Activated CD4-positive, alpha-beta T cell treated with anti-CD3 and anti-CD28 coated beads, Interleukin-2, amount 50 U/mL, for 4 hours (primary cell): Measurements from ENCODE around the gene OLFM1.

Experiments used
- DNase-seq, 2 experiments: peaks; one replicate each; pipeline ENCODE4 v3.0.0-alpha.2; 2020

The OLFM1 gene

DNA sequence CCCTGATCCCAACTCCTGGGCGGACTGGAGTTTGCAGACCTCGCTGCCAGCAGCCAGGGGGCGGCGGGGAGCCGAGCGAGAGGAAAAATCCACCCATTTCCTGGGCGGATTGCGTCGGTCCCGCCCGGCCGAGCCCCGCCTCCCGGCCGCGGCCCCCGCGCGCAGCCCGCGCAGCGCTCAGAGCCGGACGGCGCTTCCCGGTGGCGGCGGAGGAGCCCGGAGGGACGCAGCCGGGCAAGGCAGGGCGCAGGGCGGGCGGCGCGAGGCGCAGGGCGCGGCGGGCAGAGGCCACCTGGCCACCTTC, at the start of gene OLFM1:
OLFM1 (plus strand) TSS at position 180 of the 304 bp plus-strand sequence. CDS start 322 bp downstream, outside the sequence.
- DNase-seq = no peak

DNA sequence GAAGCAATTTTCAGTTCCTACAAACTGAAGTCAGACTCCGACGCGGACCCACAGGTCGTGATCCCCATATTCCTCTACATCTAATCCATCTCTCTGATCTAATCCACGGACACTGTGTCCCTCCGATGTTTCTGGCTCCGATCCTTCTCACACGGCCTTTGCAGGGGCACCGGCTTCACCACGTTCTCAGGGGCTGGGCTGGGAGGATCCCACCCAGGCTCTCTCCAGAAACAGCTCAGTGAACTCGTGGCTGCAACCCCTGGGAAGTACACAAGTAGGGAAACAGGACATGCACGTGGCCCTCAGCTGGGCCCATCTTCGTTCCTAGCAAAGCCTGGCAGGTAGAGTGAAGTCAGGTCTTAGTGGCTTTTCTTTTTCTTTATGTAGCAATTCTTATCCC, 49.1 kb upstream of the OLFM1 start:
- DNase-seq = no peak

DNA sequence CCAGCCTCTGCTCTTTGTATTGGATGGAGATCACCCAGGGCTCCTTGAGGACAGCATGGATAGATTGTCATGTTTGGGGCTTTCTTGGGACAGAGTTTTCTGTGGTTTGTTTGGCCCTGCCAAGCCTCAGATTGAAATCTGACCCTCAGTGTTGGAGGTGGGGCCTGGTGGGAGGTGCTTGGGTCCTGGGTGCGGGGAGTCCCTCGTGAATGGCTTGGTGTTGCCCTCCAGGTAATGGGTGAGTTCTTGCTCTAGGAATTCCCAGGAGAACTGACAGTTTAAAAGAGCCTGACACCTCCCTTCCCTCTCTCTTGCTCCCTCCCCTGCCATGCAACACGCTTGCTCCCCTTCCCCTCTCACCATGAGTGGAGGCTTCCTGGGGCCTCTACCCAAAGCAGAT, 48.6 kb upstream of the OLFM1 start:
- no peak for DNase-seq

DNA sequence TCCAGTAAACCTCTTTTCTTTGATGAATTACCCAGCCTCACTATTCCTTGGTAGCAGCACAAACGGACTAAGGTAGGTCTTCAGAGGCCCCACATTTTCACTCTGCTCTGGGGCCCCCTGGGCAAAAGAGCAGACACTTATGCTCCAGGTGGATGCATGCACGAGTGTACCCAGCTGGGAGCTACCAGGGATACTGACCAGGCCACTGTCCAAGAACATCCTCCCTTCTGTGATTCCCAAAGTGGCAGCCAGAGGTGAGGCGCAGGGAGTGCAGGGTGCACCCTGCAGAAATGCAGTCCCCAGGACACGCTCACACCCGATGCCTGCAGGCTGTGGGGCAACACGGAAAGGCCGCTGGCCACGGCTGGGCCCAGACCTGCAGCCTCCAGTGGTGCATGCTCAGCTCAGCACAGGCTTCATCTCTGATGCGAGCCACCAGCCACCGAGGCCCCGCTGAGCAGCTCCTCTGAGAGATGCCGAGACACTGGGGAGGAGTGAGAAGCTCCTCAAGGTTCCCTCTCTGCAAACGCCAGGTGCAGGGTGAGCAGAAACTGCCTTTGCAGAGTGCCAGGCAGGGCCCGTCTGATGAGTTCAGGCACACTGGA, 48.1 kb upstream of the OLFM1 start:
- no peak for DNase-seq

DNA sequence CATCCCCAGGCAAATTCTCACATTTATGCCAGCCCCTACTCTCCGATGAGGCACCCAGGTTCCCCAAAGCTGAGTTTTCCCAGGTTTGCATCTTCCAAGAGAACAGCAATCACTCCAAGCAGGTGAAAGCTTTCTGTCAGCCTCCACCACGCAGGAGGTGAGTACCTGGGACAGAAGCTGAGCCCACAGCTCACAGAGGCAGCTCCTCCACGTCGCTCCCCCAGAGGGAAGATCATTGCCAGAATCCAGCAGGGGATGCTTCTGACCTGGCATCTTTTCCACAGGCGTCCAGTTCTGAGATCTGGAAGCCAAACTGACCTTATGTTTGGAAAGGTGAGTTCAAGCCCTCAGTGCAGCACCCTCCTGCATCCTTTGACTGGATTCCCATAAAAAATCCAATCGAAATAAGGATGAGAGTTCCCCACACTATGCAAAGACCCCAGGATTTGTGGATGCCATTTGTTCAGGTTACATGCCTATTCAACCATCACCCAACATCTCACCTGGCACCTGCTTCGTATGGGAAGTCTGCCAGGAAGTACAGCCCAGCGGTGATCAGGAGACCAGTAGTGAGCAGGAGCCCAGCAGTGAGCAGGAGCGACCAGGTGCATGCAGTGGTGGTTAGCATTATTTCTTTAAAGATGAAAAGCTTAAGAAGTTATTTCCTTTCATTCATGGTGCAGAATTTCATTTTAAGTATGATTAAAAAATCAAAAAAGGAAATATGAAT, 47.4 kb upstream of the OLFM1 start:
- no peak for DNase-seq

DNA sequence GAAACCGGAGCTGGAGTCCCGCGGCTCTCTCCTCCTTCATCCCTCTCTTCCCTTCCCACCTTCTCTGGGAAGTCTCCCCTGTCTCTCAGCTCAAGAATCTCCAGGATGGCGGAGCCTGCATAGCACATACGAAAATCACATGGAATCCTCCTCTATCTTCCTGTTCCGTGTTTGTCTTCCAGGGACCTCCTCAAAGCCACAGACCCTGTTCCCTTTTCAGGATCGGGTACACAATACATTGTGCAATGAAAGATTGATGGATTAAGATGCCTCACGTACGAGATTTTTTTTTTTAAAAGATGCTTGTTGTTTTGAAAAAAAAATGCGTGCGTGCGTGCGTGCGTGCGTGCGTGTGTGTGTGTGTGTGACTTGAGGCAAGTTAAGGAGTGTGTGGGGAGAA, 46.6 kb upstream of the OLFM1 start:
- no peak for DNase-seq

DNA sequence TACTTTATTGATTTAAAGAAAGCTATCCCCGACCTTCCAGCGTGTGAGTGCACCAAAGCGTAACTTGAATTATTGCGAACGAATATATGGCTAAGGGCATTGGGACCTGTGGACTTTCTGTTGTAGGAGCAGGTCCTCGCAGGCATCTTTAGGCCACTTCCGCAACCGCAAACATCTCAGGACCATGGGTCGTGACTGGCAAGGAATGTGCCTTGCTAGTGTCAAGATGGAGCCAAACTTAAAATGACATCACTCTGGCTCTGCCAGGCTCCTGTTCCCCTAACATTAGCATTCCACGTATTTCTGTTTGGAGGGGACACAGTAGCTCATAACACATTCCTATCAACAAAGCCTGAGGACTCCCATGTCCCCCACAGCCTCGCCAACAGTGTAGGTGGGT, 44.1 kb upstream of the OLFM1 start:
- no peak for DNase-seq

DNA sequence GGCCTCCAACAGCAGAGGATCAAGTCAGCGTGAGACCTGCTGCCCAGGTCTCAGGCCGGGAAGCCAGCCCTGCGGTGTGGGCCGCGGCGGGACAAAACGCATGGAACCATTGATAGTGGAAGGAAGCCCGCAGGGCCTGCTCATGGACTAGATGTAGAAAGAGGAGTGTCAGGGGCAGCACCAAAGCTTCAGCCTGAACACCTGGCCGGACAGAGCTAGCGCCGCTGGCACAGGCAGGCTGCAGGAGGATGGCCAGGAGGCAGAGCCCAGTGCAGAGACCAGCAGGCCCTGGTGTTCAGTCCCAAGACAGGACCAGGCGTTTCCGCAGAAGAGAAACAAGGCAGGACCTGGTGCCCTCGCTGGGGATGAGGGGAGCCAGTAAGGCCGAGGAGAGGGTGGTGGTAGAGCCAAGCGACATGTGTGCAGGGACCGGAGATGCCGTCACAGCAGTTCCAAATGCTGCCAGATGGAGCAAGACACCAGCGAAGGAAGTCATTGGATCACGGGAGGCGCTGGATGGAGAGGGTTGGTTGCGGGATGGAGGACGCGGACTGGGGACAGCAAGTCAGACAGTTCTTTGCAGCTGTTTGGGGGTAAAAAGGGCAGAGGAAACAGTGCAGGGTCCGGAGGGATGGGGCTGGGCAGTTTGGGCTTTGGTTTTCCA, 42.1 kb upstream of the OLFM1 start:
- no peak for DNase-seq

DNA sequence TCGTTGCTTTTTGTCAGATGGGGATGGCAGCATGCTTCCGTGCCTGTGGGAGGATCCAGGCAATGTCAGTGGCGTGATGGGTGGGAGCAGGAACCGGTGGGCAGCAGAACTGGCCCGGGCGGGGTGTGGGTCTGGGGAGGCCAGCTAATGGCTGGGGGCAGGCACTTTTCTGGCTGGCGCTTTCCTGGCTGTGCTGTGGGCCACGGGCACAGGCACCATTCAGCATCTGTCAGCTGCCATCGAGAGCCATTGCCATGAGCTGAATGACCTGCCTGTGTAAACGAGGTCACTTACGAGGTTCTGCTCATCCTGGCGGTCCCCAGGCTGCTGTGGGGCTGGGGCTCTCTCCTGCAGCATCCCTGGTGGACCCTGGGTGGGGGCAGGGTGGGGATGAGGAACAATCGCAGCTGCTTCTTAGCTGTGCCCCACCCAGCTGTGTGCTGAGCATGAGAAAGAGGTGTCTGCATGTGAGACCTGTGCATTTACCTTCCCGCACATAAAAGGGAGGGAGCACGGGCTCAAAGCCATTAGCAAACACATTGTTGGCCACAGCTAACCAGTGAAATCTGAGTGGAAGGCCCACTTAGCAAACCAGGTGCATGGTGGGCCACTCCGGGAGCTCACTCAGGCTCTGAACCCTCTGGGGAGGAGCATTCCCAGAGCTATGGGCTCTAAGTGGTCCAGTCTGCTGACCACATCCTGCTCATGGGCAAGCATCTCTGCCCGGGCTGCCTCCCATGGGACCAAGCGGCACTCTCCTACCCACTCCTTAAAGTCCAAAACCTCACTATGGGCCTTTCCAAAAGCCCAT, 41.3 kb upstream of the OLFM1 start:
- no peak for DNase-seq

DNA sequence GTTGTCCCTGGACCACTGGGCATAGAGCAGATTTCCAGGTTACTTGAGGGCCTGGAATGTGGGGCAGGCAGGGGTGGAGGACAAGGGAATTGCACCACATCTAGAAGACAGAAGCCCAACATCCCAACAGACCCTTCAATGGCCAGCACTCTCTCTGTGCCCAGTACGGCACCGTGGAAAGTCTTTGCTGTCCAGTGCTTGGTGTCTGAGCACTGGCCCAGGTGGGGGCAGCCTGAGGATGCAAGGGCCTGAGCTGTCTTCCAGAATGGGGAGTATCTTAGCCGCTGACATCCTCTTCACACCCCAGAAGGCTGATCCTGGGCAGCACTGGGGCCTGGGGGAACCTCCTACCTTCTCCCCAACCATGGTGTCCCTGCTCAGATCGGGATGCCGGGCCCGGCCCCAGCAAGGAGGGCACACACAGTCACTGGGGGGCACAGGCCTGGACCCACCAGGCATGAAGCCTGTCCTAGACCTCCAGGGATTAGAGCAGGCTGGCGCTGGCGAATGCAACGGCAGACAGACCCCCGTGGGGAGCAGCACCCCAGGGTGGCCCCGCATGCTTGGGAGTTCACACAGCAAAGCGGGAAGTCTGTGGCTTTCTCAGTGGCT, 40.6 kb upstream of the OLFM1 start:
- DNase-seq = no peak

DNA sequence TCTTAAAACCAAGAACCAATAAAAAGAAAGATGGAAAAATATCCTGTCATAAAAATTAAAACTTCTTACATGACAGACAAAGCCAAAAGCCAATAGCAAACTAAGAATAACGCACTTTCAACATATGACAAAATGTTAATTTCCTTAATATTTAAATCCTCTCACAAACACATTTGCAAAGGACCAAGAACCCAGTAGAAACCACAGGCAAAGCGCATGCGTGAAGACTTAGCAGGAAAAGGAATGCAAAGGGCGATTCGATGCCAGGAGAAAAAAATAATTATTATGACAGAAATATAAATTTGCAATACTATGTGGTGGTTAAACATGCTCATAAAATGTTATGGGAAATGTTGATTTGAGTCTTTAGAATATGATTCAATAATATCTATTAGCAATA, 39.9 kb upstream of the OLFM1 start:
- no peak for DNase-seq

DNA sequence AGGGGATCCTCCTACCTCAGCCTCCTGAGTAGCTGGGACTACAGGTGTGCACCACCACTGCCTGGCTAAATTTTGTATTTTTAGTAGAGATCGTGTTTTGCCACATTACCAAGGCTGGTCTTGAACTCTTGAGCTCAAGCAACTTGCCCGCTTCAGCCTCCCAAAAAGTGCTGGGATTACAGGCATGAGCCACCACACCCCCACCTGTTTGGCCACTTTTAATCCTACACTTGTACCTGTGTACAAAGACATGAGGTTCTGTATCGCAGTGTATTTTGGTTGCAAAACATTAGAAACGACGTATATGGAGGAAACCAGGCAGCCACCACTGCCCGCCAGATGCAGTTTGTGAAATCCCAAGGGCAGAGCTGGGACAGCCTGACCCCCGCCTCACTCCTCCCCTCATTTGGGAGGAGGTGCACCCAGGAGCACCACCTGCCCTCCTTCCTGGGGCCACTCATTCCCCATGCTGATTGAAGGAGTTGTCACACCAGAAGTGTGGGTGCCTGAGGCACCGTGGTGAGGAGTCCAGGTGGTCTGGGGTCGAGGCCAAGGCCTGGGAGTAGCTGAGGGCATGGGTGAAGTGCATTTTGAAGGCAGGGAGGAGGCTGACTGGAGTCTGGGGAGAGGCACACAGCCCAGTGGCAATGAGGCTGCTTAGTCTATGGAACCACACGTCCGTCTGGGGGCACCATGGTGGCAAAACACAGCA, 39.3 kb upstream of the OLFM1 start:
- no peak for DNase-seq

DNA sequence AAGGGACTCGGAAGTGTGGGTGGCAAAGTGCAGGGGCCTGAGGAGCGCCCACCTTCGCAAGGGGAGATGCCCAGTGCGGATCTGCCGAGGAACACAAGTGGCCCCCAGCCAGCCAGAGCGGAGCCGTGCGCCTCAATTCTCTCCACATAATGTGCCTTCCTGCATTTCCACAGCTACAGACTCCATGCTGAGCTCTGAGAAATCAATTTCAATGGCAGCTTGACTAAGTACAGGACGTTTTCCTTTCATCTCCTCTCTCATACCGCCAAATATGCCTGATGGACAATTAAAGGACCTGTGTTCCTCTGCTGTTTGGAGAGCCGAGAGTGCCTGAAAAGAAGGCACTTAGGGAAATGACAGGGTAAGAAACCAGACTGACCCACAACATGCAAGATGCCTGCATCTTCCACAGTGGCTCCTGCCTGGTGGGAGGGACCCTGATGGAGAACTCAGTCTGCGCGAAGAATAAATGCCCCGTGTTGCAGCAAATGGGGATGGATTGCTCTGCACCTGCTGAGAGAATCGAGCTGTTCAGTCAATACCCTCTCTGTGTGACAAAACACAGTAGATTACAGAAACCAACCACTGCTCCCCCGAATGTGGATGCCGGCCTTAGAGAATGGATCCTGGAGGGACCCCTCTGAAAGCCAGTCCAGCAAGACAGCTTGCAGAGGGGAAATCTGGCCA, 38.6 kb upstream of the OLFM1 start:
- no peak for DNase-seq

DNA sequence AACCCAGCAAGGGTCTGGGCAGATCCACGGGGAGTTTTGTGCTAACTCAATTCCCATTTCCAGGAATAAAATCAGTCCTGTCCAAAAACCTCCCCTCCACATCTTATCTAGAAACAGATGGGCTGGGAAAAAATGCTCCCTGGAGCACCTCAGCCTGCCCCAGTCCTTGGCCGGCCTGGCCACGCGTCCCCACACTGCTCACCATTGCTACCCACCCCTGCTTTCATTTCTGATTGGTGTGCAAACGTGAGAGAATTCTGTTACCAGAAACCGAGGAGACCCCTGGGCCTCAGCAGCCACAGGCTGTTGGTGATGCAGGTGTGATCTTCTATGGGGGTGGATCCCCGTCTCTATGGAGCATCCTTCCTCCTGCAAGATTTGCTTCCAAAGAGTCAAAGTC, 38.0 kb upstream of the OLFM1 start:
- DNase-seq = no peak

DNA sequence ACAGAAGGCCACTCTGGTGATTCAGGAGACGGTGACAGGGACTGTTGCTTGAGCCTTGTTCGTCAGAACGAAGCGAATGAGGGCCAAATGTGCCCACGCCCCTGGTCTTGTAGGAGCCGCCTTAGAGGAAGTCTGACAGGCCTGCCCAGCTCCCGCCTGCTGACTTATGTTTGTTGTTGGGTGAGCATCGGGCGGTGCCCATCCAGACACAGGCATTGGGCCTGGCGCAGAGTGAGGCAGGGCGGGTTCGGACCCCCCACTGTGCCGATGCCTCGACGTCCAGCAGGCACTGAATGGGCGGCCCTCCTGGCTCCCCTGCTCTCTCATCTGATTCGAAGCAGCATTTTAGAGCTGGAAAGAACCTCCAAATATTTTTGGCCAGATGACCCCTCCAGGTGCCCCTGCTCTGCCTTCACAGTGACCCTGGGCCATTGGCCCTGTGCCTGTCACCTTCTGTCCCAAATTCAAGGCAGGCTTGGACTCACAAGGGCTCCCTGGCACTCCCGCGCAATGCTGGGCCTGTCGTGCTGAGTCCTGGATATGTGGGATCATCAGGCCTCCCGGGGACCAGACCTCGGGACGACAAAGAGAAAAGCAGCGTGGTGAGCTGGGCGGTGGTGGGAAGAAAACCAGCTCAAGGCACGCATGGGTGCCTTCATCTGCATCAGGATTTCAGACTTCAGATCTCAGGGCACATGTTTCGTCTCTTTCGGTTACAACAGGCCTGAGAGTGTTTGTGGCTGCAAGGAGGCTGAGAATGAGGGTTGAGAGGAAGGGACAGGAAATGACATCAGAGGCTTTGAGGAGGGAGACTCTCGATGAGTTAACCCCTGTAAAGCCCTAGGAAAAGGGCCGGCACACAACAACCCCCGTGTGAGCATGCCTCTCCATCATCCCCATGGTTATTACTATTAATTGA, 37.1 kb upstream of the OLFM1 start:
- DNase-seq = no peak

DNA sequence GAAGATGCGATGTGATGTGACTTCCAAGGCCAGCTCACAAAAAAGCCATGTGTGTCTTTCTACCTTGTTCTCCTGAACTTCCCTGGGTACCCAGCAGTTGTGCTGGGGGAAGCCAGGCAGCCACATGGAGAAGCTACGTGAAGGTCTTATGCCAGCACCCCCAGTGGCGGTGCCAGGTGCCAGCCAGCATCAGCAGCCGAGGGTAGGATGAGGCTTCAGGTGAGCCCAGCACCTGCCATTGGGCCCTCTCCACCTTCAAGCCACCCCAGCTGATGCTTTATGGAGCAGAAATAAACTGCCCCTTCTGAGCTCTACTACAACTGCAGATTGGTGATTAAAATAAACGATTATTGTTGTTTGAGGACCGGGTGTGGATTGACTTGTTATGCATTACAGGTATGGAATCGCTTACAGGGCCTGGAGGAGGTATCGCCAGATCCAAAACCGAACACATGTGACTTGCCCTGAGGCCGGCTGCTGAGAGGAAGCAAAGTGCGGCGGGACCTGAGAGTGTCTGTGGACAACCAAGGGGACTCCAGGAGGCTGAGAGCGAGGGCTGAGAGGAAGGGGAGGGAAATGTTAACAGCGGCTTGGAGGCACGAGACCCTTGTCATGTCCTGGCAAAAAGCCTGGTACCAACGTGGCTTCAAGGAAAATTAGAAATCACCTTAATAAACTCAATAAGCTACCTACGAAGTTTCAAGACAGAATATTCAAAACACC, 36.0 kb upstream of the OLFM1 start:
- no peak for DNase-seq

DNA sequence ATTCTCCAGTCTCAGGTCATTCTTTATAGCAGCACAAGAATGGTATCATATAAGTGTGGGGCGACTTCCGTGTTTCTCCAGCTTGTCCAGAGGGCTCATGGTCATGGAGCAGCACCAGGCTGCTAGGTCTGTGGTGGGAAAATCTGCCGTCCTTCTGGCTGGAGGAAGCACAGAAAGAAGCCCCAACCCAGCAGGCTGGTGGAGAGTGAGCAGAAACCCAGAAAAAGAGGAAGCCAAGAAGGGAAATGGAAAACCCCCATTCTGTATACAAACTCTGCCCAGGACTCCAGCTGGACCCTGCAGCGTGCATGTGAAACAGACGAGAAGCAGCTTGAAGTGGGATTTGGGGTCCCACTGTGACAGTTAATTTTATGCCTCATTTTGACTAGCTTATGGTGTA, 34.3 kb upstream of the OLFM1 start:
- DNase-seq = no peak

DNA sequence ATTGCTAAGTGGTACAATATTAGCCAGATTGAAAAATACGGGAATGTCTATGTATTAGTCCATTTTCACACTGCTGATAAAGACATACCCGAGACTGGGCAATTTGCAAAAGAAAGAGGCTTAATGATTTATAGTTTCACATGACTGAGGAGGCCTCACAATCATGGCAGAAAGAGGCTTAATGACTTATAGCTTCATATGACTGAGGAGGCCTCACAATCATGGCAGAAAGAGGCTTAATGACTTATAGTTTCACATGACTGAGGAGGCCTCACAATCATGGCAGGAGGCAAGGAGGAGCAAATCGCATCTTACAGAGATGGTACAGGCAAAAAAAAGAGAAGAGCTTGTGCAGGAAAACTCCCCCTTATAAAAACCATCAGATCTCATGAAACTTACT, 32.3 kb upstream of the OLFM1 start:
- no peak for DNase-seq

DNA sequence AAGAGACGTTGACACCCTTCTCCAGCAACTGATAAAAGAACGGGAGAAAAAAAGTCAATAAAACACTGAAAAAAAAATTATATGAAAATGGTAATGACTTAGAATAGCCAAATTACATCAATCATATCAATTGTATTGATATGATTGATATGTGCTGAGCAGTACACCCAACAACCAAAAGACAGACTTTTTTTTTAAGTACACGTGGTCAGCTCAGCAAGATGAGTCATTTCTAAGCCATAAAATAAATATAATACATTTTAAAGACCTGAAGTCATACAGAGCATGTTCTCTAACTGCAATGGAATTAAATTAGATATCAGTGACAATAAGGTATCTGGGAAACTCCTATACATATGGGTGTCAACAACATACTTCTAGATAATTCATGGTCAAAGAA, 30.9 kb upstream of the OLFM1 start:
- no peak for DNase-seq

DNA sequence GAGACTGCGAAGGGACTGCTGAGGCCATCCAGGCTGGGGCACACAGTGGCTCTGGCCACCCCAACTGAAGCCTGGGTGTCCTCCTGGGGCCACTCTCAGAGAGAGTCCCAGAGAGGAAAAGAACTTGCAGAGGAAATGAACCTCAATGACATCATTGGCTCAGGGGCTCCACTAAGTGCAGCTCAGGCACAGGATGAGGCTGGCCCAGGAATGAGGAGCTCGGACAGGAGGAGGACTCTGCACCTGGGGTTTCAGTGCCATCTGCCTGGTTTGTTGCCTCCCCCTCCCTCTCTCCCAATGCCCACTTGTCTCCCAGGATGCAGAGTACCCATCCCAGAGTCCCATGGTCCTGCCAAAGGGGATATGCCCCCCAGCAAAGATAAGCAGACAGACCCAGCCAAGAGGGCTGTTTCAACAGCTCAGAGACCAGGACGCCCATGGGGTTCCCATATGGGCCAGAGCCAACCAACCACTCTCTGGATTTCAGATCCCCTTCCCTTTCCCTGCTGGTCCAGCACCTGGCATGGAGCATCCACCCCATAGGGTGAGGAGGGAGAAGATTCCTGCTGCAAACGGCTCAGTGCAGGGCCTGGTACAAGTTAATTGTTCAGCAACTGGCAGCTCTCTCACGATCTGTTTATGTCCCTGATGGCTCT, 26.9 kb upstream of the OLFM1 start:
- no peak for DNase-seq
